Left lobe of liver (tissue), 2 donors: ENCODE data around the gene SNRPA. TPM values are rescaled to one million over a fixed set of nuclear protein-coding genes. Genes with fewer than 3 reads are reported as not detected.
A peak's percentile ranks its signal among the peaks of the same experiment; 100 is the strongest.

ENCODE experiments used
- ATAC-seq: fragments of 200-7000 bp; cut with Tn5 transposase; one replicate; pipeline ENCODE4 v1.9.1; 2020; ENCODE audit warnings: mild to moderate bottlenecking, moderate library complexity
- DNase-seq: peaks from one replicate; pipeline ENCODE4 v3.0.0-alpha.2; 2020; ENCODE audit warnings: low spot score
- total RNA-seq: library from RNA; stranded (reverse); gene quantifications from one replicate; pipeline ENCODE4 v1.2.1, GENCODE V29; 2021
- donor health status: DM: no; HTN: no; CAD: no; lungs with moderate emphysema.
- donor health status: DM: no; HTN: yes; CAD: no.

Gene SNRPA
- total RNA-seq, result 23.6 TPM

DNA sequence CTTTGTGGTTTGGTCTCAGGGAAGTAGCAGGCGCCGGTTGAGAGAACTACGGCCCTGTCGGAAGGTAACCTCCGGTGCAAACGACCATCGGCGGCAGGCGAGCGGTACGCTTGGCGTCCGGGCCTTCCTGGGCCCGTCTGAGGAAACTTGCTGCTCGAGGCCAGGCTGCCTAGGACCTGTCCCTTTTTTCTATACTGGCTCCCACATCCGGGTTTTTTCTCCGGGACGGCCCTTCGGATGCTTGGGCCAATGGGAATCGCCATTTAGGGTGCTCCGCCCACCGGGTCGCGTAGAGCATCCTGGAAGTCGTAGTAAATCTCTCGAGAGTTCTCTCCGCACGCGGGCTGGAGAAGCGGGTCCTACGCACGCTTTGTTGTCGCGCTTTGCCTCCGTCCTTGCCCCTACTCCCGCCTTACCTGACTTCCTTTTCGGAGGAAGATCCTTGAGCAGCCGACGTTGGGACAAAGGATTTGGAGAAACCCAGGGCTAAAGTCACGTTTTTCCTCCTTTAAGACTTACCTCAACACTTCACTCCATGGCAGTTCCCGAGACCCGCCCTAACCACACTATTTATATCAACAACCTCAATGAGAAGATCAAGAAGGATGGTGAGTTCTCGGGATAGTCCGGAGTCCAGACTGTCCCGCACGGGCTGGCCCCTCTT lies at the start of gene SNRPA:
Gene SNRPA (plus strand): TSS at position 330 of the 664 bp plus-strand sequence. CDS start 206 bp downstream, at position 536.
- peak; percentile 97 for DNase-seq

DNA sequence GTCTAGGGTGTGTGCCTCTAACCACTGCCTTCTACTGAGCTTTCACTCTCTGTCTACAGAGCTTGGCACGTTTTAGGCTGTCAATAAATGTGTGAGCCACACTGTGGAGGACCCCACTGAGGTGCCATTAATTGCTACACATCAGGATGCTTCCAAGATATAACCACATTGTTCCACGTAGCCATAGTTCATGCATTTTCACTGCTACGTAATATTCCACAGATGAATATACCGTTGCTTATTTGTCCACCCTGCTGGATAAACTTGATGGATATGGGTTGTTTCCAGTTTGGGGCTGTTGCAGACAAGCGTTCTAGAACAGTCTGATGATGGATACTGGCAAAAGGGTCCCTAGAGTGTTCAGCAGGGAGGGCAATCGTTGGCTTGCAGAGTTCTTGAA lies 49.2 kb upstream of the SNRPA start:
- ATAC-seq (no peak), DNase-seq (no peak)

More for the DNA sequence above, at the start of gene SNRPA:
- ATAC-seq, result peak; percentile 79

- ATAC-seq (peak; percentile 51), DNase-seq (no peak)
These were observed 48.5 kb upstream of the SNRPA start for GRCh38 chr19:40702337-40703012.

DNA sequence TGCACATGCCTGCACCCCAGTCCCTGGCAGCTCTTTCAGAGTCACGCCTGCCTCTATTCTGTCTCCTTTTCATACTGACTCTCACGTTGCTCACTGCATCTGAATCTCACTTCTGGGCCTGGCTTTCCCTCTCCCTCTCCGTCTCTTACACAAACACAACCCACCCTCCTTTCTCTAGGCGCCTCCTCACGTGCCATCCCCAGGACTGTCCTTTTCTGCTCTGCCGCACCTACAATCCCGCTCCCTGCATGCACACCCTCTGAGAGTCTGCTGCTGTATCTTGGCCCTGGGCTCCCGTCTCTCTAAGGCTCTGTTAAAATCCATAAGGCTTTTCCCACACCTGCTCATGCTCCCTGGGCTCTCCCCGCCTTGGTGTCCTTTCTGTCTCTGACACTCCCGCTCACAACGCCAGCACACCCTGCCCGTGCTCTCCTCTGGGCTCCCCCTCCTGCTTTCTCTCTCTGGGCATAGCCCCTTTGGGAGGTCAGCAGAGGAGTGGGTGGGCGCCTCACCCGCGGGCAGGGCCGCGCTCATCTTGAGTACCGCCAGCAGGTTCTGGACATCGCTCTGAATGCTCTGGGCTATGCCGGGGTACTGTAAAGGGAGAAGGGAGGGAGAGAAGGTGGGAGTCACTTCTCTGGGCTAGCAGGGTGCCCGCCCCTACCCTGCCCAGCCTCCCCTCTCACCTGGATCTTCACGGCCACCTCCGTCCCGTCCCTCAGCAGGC lies 47.8 kb upstream of the SNRPA start:
- no peak for ATAC-seq
- DNase-seq, result no peak

- DNase-seq (no peak), ATAC-seq (no peak)
These were observed 46.3 kb upstream of the SNRPA start for GRCh38 chr19:40704491-40705361.

- DNase-seq (no peak), ATAC-seq (no peak)
These were observed 45.7 kb upstream of the SNRPA start for GRCh38 chr19:40705362-40705651.

- ATAC-seq (no peak), DNase-seq (no peak)
These were observed 44.9 kb upstream of the SNRPA start for GRCh38 chr19:40705950-40706619.

- ATAC-seq, result no peak
- DNase-seq, result no peak
These were observed 43.4 kb upstream of the SNRPA start for GRCh38 chr19:40707615-40708014.

GRCh38 chr19:40709817-40710216 lies 41.2 kb upstream of the SNRPA start:
- no peak for ATAC-seq
- no peak for DNase-seq

GRCh38 chr19:40713939-40714338 lies 37.1 kb upstream of the SNRPA start:
- DNase-seq (no peak), ATAC-seq (no peak)

GRCh38 chr19:40714441-40715299 lies 36.3 kb upstream of the SNRPA start:
- ATAC-seq, result peak; percentile 68
- peak; percentile 93 for DNase-seq

GRCh38 chr19:40716031-40716481 lies 34.9 kb upstream of the SNRPA start:
- no peak for DNase-seq
- ATAC-seq, result no peak

DNA sequence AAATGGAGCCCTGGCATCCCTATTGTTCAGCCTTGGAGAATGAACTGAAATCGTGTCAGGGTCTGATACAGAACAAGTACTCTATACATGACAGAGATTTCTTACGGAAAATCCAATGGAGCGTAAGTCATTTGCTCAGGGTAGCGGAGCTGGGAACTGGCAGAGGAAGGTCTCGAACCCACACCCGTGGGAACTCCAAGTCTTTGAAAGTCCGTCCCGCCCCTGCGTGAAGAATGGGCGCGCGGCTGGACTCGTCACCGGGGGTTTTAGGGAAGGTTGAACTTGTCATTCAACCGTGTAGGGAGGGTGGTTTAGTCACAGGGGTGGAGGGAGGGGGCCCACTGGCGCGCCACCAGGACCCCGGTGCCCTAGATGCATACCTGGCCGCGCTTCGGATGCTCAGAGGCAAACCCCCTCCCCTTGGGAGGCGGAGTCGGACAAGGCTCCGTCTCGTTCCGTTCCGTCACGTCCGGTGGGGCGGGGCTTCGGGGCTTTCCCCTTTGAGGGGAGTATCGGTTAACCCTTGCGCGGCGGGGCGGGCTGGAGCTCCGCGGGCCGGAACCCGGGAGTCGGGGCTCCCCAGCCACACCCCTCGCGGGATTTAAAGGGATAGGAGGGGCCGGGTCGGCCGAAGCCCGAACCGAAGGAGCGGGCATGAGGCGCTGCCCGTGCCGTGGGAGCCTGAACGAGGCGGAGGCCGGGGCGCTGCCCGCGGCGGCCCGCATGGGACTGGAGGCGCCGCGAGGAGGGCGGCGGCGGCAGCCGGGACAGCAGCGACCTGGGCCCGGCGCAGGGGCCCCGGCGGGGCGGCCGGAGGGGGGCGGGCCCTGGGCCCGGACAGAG lies 34.3 kb upstream of the SNRPA start, which contains the start of the genes COQ8B and ITPKC:
Gene COQ8B (minus strand): TSS at position 405 of the 843 bp plus-strand sequence. CDS start 2,254 bp downstream, outside the sequence.
Gene ITPKC (plus strand): TSS at position 631 of the 843 bp plus-strand sequence. CDS start 24 bp downstream, at position 655.
- DNase-seq (peak; percentile 100), ATAC-seq (peak; percentile 76)

DNA sequence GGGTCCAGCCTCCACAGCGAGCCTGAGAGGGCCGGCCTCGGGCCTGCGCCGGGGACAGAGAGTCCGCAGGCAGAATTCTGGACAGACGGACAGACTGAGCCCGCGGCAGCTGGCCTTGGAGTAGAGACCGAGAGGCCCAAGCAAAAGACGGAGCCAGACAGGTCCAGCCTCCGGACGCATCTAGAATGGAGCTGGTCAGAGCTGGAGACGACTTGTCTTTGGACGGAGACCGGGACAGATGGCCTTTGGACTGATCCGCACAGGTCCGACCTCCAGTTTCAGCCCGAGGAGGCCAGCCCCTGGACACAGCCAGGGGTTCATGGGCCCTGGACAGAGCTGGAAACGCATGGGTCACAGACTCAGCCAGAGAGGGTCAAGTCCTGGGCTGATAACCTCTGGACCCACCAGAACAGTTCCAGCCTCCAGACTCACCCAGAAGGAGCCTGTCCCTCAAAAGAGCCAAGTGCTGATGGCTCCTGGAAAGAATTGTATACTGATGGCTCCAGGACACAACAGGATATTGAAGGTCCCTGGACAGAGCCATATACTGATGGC lies 33.6 kb upstream of the SNRPA start:
- peak; percentile 25 for ATAC-seq
- DNase-seq, result peak; percentile 79

DNA sequence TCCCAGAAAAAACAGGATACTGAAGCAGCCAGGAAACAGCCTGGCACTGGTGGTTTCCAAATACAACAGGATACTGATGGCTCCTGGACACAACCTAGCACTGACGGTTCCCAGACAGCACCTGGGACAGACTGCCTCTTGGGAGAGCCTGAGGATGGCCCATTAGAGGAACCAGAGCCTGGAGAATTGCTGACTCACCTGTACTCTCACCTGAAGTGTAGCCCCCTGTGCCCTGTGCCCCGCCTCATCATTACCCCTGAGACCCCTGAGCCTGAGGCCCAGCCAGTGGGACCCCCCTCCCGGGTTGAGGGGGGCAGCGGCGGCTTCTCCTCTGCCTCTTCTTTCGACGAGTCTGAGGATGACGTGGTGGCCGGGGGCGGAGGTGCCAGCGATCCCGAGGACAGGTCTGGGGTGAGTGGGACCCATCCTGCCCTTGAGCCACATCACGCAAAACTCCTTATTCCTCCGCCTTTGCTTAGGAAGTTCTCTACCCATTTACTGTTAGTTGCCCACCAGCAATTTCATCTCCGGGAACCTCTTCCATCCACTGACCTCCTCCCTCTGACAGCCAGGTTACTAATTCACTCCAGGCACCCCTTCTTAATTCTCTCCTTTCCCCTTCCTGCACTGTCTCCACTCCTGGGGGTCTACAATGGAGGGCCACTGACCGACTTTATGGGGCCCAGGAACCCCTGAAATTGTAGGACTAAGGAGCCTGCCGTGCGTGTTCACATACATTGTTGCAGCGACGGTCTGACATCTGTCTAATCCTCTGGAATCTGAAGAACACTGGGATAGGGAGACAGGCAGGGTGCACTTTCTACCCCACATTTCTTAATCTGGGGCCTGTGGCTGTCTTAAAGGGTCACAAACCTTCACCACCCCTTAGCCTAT lies 32.9 kb upstream of the SNRPA start:
- DNase-seq, result peak; percentile 58

GRCh38 chr19:40718774-40719391 lies 32.1 kb upstream of the SNRPA start:
- DNase-seq, result peak; percentile 92
- ATAC-seq, result peak; percentile 59

More for the DNA sequence above, 32.9 kb upstream of the SNRPA start:
- ATAC-seq, result no peak
